ENCODE results near the gene EEIG2. TPM values are rescaled to one million over a fixed set of nuclear protein-coding genes. Genes with fewer than 3 reads are reported as not detected.

Gene EEIG2
- total and polyA plus RNA-seq, 2 donors (not counting 3 experiments of a cell fraction or from before 2014, with no cell fraction given): 2.5 to 7.2 TPM

- no peaks in the 10 kb centered on the region for H3K79me2 ChIP-seq (ENCODE audit: control insufficient read depth, insufficient read depth, low read length)
- ChIA-PET POLR2A (no interaction called here), CTCF (interaction anchor here (1.0 kb wide), 1 partner anchor 9 kb away, joined by 3 read pairs; no protein-coding TSS in a partner anchor)
- no peak overlapping the region for H3K4me3 ChIP-seq (replicated peaks in 1 of 3; ENCODE audit: insufficient read depth in 1 of 3, low read depth in 1 of 3, low read length in 3 of 3)
- H3K27me3 ChIP-seq (ENCODE audit: control insufficient read depth in 2 of 2, insufficient read depth in 2 of 2, low read length in 2 of 2): no peaks in the 10 kb centered on the region
- H4K20me1 ChIP-seq (replicated peaks; ENCODE audit: control insufficient read depth, extremely low read depth, insufficient read depth, low read length): no peaks in the 10 kb centered on the region
- FAIRE-seq (no peak), DNase-seq (ENCODE audit: low read depth, low spot score) (no peak)
- no peaks in the 10 kb centered on the region for H3K9me3 ChIP-seq (replicated peaks; ENCODE audit: control insufficient read depth, insufficient read depth, low read length)
- peaks cover 30% of the 10 kb centered on the region for H3K4me1 ChIP-seq (ENCODE audit: control insufficient read depth, extremely low read depth, insufficient read depth, low read length)
- H3K4me2 ChIP-seq (ENCODE audit: insufficient read depth, low read length): no peak overlapping the region
- no peak overlapping the region for H2AFZ ChIP-seq (ENCODE audit: low read depth, low read length)
- intact Hi-C loops (cut with micrococcal nuclease) (loop anchor here (5.0 kb wide), 2 partner anchors 49 to 239 kb away; no protein-coding TSS in a partner anchor), dilution Hi-C loops (cut with MboI; ENCODE audit: extremely low pct_ligation_motif_present, low sequenced_read_pairs) (no loop called here)
- H3K9me1 ChIP-seq (replicated peaks; ENCODE audit: control insufficient read depth, extremely low read depth, insufficient read depth, low read length): no peaks in the 10 kb centered on the region
- no peak overlapping the region for H3K27ac ChIP-seq (ENCODE audit: insufficient read depth, low read depth, low read length)
- H3K9ac ChIP-seq (replicated peaks; ENCODE audit: extremely low read depth, insufficient read depth, low read length): no peak overlapping the region
- TF ChIP-seq POLR2AphosphoS5 (IDR thresholded peaks at IDR 0.05; ENCODE audit: insufficient read depth, low read depth, low read length) (no peak), JUN (IDR thresholded peaks at IDR 0.05; ENCODE audit: borderline replicate concordance, insufficient read depth, insufficient read length, low read depth) (no peak), CTCF (IDR thresholded peaks at IDR 0.05; ENCODE audit: extremely low read depth in 1 of 2, insufficient read depth in 1 of 2, low read depth in 1 of 2, low read length in 2 of 2) (no peak), MYC (IDR thresholded peaks at IDR 0.05; ENCODE audit: low read depth, low read length) (no peak), POLR2A (IDR thresholded peaks at IDR 0.05; ENCODE audit: low read depth, low read length) (no peak), MAX (IDR thresholded peaks at IDR 0.05; ENCODE audit: insufficient read depth, insufficient read length) (no peak), EZH2 (IDR thresholded peaks at IDR 0.05; ENCODE audit: borderline replicate concordance, low read depth, low read length, severe bottlenecking) (no peak), FOS (IDR thresholded peaks at IDR 0.05; ENCODE audit: borderline replicate concordance, insufficient read depth, low read length) (no peak), GATA2 (IDR thresholded peaks at IDR 0.05; ENCODE audit: insufficient read depth, insufficient read length, low read depth, low read length) (no peak)
- no peaks in the 10 kb centered on the region for H3K36me3 ChIP-seq (ENCODE audit: control insufficient read depth in 2 of 2, extremely low read depth in 1 of 2, insufficient read depth in 2 of 2, low read length in 2 of 2)
- no TSS peak for BruUV-seq (replicated peaks)
Measured at GRCh38 chr1:108593448-108593847, 33.5 kb downstream of the EEIG2 start.

All from endothelial cell of umbilical vein (primary cell).